B cell (primary cell): ENCODE data around the gene TRHDE. TPM values are rescaled to one million over a fixed set of nuclear protein-coding genes. Genes with fewer than 3 reads are reported as not detected.

Source experiments
- ATAC-seq: fragments of 200-7000 bp; cut with Tn5 transposase; one replicate; pipeline ENCODE4 v1.10.0; 2021; ENCODE audit warnings: low read depth, mild to moderate bottlenecking, moderate number of reproducible peaks, moderate library complexity
- CTCF ChIA-PET: fragments of 350-600 bp; sonication (Branson Sonifier 250); formaldehyde crosslinking; loops from one replicate; lab custom pipeline; 2021; ENCODE audit warnings: antibody characterized with exemption, inconsistent platforms; lab: Charles Lee
- POLR2A ChIA-PET: fragments of 350-600 bp; sonication (Branson Sonifier 250); formaldehyde crosslinking; loops from one replicate; lab custom pipeline; 2021; ENCODE audit warnings: antibody characterized with exemption; lab: Charles Lee
- DNase-seq: peaks from one replicate; pipeline ENCODE4 v3.0.0; 2013
- H2AFZ ChIP-seq: 2 replicates; pipeline ENCODE4 v1.6.1; 2012; ENCODE audit warnings: mild to moderate bottlenecking, low read depth, low read length; ENCODE audit not compliant: insufficient read depth, poor library complexity, severe bottlenecking
- H3K27ac ChIP-seq, 2 donors: 1 replicate in 1 of 2; 2 replicates in 1 of 2; pipeline ENCODE4 v1.5.1; 2012 to 2013; ENCODE audit warnings: low read length in 2 of 2, mild to moderate bottlenecking in 2 of 2, moderate library complexity in 1 of 2
- H3K27me3 ChIP-seq, 4 experiments: fragments of 200-600 bp in 1 of 4; sonication (generic) in 1 of 4; replicated peaks in 1 of 4; 1 replicate in 2 of 4; 2 replicates in 2 of 4; pipeline versions ENCODE4 v1.6.1 to v1.7.0; 2013 to 2016; ENCODE audit warnings: low read length in 3 of 4, mild to moderate bottlenecking in 2 of 4, mixed read lengths in 1 of 4, moderate library complexity in 1 of 4; ENCODE audit not compliant: insufficient read depth in 4 of 4, control insufficient read depth in 3 of 4; ENCODE audit errors: control extremely low read depth in 1 of 4
- H3K36me3 ChIP-seq, 2 experiments: replicated peaks in 1 of 2; 1 replicate in 1 of 2; 2 replicates in 1 of 2; pipeline versions ENCODE4 v1.6.1 to v1.7.1; 2013; ENCODE audit warnings: low read length in 1 of 2; ENCODE audit not compliant: insufficient read depth in 2 of 2, control insufficient read depth in 1 of 2; ENCODE audit errors: control extremely low read depth in 1 of 2, extremely low read depth in 1 of 2
- H3K4me1 ChIP-seq, 2 donors: fragments of 200-600 bp in 1 of 2; sonication (generic) in 1 of 2; 1 replicate in 1 of 2; 2 replicates in 1 of 2; pipeline versions ENCODE4 v1.5.1 to v1.6.1; 2013 to 2017; ENCODE audit warnings: low read length in 2 of 2; ENCODE audit not compliant: control insufficient read depth in 2 of 2, insufficient read depth in 2 of 2
- H3K4me2 ChIP-seq: replicated peaks from 2 replicates; pipeline ENCODE3; 2012; ENCODE audit warnings: mild to moderate bottlenecking, low read depth, low read length; ENCODE audit not compliant: poor library complexity, severe bottlenecking
- H3K4me3 ChIP-seq, 5 experiments: fragments of 200-600 bp in 1 of 5; sonication (generic) in 1 of 5; 1 replicate in 3 of 5; 2 replicates in 2 of 5; pipeline versions ENCODE4 v1.5.1 to v1.7.0; 2011 to 2016; ENCODE audit warnings: low read length in 4 of 5, mild to moderate bottlenecking in 4 of 5, low read depth in 2 of 5, control low read depth in 1 of 5, moderate library complexity in 1 of 5; ENCODE audit not compliant: insufficient read depth in 1 of 5; ENCODE audit errors: control extremely low read depth in 1 of 5, extremely low read depth in 1 of 5
- H3K79me2 ChIP-seq: fragments of 200-600 bp; sonication (generic); one replicate; pipeline ENCODE4 v1.6.0; 2016; ENCODE audit warnings: low read length; ENCODE audit not compliant: control insufficient read depth, insufficient read depth
- H3K9ac ChIP-seq: fragments of 200-600 bp; sonication (generic); 2 replicates; pipeline ENCODE4 v1.6.1; 2017; ENCODE audit warnings: mild to moderate bottlenecking, low read length, moderate library complexity
- H3K9me3 ChIP-seq, 3 donors: one replicate each; pipeline versions ENCODE4 v1.6.1 to v1.7.1; 2013; ENCODE audit warnings: low read length in 2 of 3; ENCODE audit not compliant: control insufficient read depth in 2 of 3, insufficient read depth in 1 of 3; ENCODE audit errors: control extremely low read depth in 1 of 3
- H4K20me1 ChIP-seq: 2 replicates; pipeline ENCODE4 v1.6.0; 2012; ENCODE audit warnings: mild to moderate bottlenecking, low read length; ENCODE audit not compliant: insufficient read depth, control insufficient read depth, poor library complexity, severe bottlenecking
- H3K27ac Mint-ChIP-seq: one replicate; pipeline ENCODE4 v1.8.0; 2021; ENCODE audit warnings: mixed read lengths
- H3K27me3 Mint-ChIP-seq: one replicate; pipeline ENCODE4 v1.8.0; 2021; ENCODE audit warnings: mixed read lengths
- H3K4me1 Mint-ChIP-seq: one replicate; pipeline ENCODE4 v1.8.0; 2021; ENCODE audit warnings: mixed read lengths
- H3K4me3 Mint-ChIP-seq: one replicate; pipeline ENCODE4 v1.8.0; 2021; ENCODE audit warnings: mixed read lengths
- H3K9me3 Mint-ChIP-seq: one replicate; pipeline ENCODE4 v1.8.0; 2022; ENCODE audit warnings: mixed read lengths; ENCODE audit not compliant: insufficient read depth
- EZH2 ChIP-seq: IDR thresholded peaks from 2 replicates; pipeline ENCODE4 v1.6.1; 2012; ENCODE audit warnings: borderline replicate concordance, low read depth, mild to moderate bottlenecking, moderate library complexity, low read length; ENCODE audit not compliant: insufficient read depth, poor library complexity, severe bottlenecking
- WGBS: methylation state at CpG from one replicate; pipeline ENCODE4 v1.1.5; 2013; ENCODE audit warnings: missing lambda C conversion rate; ENCODE audit not compliant: insufficient coverage; 5-methylcytosine and 5-hydroxymethylcytosine counted together
- intact Hi-C: fragments of 100-400 bp; cut with micrococcal nuclease; formaldehyde crosslinking; loops from one replicate; pipeline ENCODE4 v1.10.0; 2022
- polyA plus RNA-seq: library from polyadenylated mRNA; depleted of rRNA; stranded (reverse); fragments of >200 nt; gene quantifications from 2 replicates; pipeline ENCODE4 v1.2.3, GENCODE V29; 2012
- total RNA-seq, 2 donors: library from RNA; stranded (reverse); fragments of 120-200 nt in 1 of 2; gene quantifications; 1 replicate in 1 of 2; 2 replicates in 1 of 2; pipeline versions ENCODE4 v1.2.3 to v1.2.4, GENCODE V29; 2013 to 2022
- TF ChIP-seq, protein P1 (sequence below): fragments of 200-600 bp; IDR thresholded peaks from one replicate; pipeline ENCODE4 v1.8.0; 2022; ENCODE audit warnings: antibody characterized with exemption, mild to moderate bottlenecking

Gene TRHDE
- total and polyA plus RNA-seq, 2 donors (not counting 1 experiment from before 2014, with no cell fraction given), result not detected

DNA sequence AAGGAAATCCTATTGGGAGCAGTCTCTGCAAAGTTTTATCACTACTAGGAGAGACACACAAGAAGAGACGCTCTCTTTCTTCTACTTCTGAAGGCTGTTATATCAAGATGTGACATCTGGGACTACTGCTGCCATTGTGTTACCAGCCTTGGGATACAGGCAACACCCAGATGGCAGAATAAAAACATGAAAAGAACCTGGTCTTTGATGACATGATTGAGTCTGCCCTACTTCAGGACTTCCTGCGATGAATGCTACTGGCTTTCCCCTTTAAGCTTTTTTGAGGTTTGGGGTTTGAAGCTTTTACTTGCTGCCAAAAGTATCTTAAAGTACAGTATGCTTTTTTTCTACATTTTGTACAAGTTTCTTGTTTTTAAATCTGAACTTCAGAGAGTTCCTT lies 29.2 kb upstream of the TRHDE start:
- POLR2A ChIA-PET, result no interaction called here

DNA sequence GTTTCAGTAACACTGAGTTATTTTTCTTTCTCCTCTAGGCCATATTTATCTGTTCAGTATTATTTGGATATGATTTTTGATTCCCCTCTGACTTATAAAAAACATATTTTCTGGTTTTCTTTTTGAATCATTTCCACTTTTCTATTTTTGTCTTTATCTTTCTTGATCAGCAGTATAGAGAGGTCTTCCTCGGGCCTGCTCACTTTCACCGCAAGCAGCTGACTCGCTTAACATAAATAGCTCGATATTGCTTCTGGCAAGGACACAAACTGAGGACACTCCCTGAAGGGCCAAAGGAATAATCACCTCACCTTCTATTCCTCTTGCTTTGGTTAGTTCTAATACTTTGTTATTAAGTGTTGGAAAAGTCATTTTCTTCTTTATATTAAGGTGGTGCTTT lies 25.8 kb upstream of the TRHDE start:
- no peaks in the 10 kb centered on the region for H3K27me3 Mint-ChIP-seq
- H2AFZ ChIP-seq, result no peak overlapping the region
- H3K79me2 ChIP-seq, result no peaks in the 10 kb centered on the region
- no peak overlapping the region for H3K4me3 ChIP-seq
- no peak for TF ChIP-seq EZH2
- TF ChIP-seq, protein P1, sequence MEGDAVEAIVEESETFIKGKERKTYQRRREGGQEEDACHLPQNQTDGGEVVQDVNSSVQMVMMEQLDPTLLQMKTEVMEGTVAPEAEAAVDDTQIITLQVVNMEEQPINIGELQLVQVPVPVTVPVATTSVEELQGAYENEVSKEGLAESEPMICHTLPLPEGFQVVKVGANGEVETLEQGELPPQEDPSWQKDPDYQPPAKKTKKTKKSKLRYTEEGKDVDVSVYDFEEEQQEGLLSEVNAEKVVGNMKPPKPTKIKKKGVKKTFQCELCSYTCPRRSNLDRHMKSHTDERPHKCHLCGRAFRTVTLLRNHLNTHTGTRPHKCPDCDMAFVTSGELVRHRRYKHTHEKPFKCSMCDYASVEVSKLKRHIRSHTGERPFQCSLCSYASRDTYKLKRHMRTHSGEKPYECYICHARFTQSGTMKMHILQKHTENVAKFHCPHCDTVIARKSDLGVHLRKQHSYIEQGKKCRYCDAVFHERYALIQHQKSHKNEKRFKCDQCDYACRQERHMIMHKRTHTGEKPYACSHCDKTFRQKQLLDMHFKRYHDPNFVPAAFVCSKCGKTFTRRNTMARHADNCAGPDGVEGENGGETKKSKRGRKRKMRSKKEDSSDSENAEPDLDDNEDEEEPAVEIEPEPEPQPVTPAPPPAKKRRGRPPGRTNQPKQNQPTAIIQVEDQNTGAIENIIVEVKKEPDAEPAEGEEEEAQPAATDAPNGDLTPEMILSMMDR, result no peak
- no peak for ATAC-seq
- no peak overlapping the region for H3K4me3 Mint-ChIP-seq
- H3K4me2 ChIP-seq, result no peak overlapping the region
- no peaks in the 10 kb centered on the region for H3K36me3 ChIP-seq
- H3K4me1 Mint-ChIP-seq, result no peaks in the 10 kb centered on the region
- CTCF ChIA-PET, result no interaction called here
- intact Hi-C loops, result no loop called here
- POLR2A ChIA-PET, result no interaction called here
- no peak for DNase-seq
- no peaks in the 10 kb centered on the region for H3K27me3 ChIP-seq
- 100% methylated on average over 2 of the region's 4 CpGs for WGBS
- H3K9me3 ChIP-seq, result no peaks in the 10 kb centered on the region
- H4K20me1 ChIP-seq, result no peaks in the 10 kb centered on the region
- no peak overlapping the region for H3K9ac ChIP-seq
- peaks cover 7% of the 10 kb centered on the region for H3K9me3 Mint-ChIP-seq
- no peak overlapping the region for H3K27ac Mint-ChIP-seq
- H3K27ac ChIP-seq, result no peak overlapping the region
- H3K4me1 ChIP-seq, result no peaks in the 10 kb centered on the region

More for the DNA sequence above, 29.2 kb upstream of the TRHDE start:
- ATAC-seq, result no peak
- no peaks in the 10 kb centered on the region for H3K27me3 ChIP-seq
- Mint-ChIP-seq H3K9me3 (peaks cover 1% of the 10 kb centered on the region), H3K4me3 (no peak overlapping the region), H3K4me1 (no peaks in the 10 kb centered on the region), H3K27ac (no peak overlapping the region), H3K27me3 (no peaks in the 10 kb centered on the region)
- no peaks in the 10 kb centered on the region for H3K9me3 ChIP-seq
- no peak for DNase-seq
- CTCF ChIA-PET, result no interaction called here
- H3K4me1 ChIP-seq, result no peaks in the 10 kb centered on the region
- no peak overlapping the region for H2AFZ ChIP-seq
- TF ChIP-seq, protein P1, result no peak
- no peak for TF ChIP-seq EZH2
- H3K79me2 ChIP-seq, result no peaks in the 10 kb centered on the region
- no peaks in the 10 kb centered on the region for H4K20me1 ChIP-seq
- H3K4me3 ChIP-seq, result no peak overlapping the region
- WGBS, result 100% methylated on average over 1 of the region's 2 CpGs
- no peak overlapping the region for H3K9ac ChIP-seq
- intact Hi-C loops, result no loop called here
- no peak overlapping the region for H3K4me2 ChIP-seq
- no peaks in the 10 kb centered on the region for H3K36me3 ChIP-seq
- H3K27ac ChIP-seq, result no peak overlapping the region
